Measurements from ENCODE around the gene SLC7A11. TPM values are rescaled to one million over a fixed set of nuclear protein-coding genes. Genes with fewer than 3 reads are reported as not detected.
A peak's percentile ranks its signal among the peaks of the same experiment; 100 is the strongest.
"Not testable (repeated sequence)": the region's sequence is repeated elsewhere in the genome, so short reads cannot be mapped to it uniquely, and the experiment has no call there.

Gene SLC7A11
- total RNA-seq, 1 experiment from 2014 or later, result 14.0 TPM

DNA sequence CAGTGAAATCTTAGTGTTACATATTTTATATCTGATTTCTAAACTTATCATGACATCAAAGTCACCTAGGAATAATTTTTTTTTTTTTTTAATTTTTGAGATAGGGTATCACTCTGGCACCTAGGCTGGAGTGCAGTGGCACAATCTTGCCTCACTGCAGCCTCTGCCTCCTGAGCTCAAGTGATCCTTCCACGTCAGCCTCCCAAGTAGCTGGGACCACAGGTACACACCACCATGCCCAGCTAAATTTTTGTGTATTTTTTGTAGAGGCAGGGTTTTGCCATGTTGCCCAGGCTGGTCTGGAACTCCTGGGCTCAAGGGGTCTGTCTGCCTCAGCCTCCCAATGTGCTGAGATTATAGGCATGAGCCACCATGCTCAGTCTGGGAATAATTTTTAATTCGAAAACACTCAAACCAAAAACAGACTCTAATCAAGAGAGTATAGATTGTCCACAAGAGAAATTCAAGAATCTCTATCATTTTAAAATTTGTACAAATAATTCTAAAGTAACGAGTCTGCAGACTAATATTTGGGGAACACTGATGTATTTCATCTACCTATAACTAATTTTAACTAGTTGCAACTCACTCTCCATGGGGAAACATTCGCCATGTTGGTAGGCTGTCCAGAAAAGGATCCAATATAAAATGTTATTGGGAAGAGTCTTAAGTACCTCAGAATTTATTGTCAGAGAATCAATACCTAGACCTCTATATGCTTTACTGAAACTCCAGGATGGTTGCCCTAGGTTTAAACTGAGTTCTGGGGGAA lies 3.4 kb downstream of the SLC7A11 start:
- H4K20me1 ChIP-seq (ENCODE audit: low read length), result no peaks in the 10 kb centered on the region
- H3K36me3 ChIP-seq (ENCODE audit: low read depth, low read length), result no peaks in the 10 kb centered on the region; the same call in 1 of the 2 replicates
- DNase-seq (no peak), ATAC-seq (no peak)
- H3K9me2 ChIP-seq (replicated peaks; ENCODE audit: low read length), result no peaks in the 10 kb centered on the region
- peaks cover 48% of the 10 kb centered on the region for H3K4me1 ChIP-seq (ENCODE audit: insufficient read depth, low read length)
- H3K27ac ChIP-seq (ENCODE audit: low read length), result peak overlapping the region; percentile 27; the same call in 1 of the 2 replicates
- TF ChIP-seq, protein P1, sequence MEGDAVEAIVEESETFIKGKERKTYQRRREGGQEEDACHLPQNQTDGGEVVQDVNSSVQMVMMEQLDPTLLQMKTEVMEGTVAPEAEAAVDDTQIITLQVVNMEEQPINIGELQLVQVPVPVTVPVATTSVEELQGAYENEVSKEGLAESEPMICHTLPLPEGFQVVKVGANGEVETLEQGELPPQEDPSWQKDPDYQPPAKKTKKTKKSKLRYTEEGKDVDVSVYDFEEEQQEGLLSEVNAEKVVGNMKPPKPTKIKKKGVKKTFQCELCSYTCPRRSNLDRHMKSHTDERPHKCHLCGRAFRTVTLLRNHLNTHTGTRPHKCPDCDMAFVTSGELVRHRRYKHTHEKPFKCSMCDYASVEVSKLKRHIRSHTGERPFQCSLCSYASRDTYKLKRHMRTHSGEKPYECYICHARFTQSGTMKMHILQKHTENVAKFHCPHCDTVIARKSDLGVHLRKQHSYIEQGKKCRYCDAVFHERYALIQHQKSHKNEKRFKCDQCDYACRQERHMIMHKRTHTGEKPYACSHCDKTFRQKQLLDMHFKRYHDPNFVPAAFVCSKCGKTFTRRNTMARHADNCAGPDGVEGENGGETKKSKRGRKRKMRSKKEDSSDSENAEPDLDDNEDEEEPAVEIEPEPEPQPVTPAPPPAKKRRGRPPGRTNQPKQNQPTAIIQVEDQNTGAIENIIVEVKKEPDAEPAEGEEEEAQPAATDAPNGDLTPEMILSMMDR (conservative IDR thresholded peaks at IDR 0.05; ENCODE audit: low read depth, low read length), result no peak
- TF ChIP-seq EZH2phosphoT487 (IDR thresholded peaks at IDR 0.05; ENCODE audit: borderline replicate concordance, low read length) (no peak), EZH2 (IDR thresholded peaks at IDR 0.05; ENCODE audit: low read length, unreplicated experiment) (no peak)
- ChIA-PET CTCF (no interaction called here), POLR2A (ENCODE audit: unreplicated experiment) (no interaction called here)
- BruUV-seq (replicated peaks), result no TSS peak
- no peaks in the 10 kb centered on the region for H3K27me3 ChIP-seq (ENCODE audit: low read length)
- no peak overlapping the region for H2AFZ ChIP-seq (ENCODE audit: low read length)
- peak overlapping the region; percentile 91 for H3K4me3 ChIP-seq (ENCODE audit: low read length)
- H3F3A ChIP-seq (ENCODE audit: low read length, unreplicated experiment), result no peaks in the 10 kb centered on the region
- intact Hi-C loops (cut with micrococcal nuclease), result loop anchor here (5.0 to 10.0 kb wide), 2 partner anchors 36 to 676 kb away; no protein-coding TSS in a partner anchor
- H3K4me2 ChIP-seq (ENCODE audit: low read length), result peak overlapping the region; percentile 96
- H3K9me3 ChIP-seq (ENCODE audit: low read length), result no peaks in the 10 kb centered on the region
- H3K9ac ChIP-seq (ENCODE audit: low read length), result 0 out of 2 replicates have a peak overlapping the region, but pooled peaks have one; percentile 89
- H3K79me2 ChIP-seq (ENCODE audit: low read length), result peaks cover 70% of the 10 kb centered on the region

DNA sequence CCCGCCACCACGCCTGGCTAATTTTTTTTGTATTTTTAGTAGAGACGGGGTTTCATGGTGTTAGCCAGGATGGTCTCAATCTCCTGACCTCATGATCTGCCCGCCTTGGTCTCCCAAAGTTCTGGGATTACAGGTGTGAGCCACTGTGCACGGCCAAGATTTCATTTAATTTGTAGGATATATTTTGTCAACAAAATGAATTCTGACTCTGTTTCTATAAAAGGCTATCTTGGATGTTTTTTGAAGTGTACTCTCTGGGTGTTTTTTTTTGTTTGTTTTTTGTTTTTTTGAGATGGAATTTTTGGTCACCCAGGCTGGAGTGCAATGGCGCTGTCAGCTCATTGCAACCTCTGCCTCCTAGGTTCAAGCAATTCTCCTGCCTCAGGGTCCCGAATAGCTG lies 5.0 kb downstream of the SLC7A11 start:
- not testable (repeated sequence) for BruUV-seq (replicated peaks); H3K36me3 ChIP-seq (ENCODE audit: low read depth, low read length)

DNA sequence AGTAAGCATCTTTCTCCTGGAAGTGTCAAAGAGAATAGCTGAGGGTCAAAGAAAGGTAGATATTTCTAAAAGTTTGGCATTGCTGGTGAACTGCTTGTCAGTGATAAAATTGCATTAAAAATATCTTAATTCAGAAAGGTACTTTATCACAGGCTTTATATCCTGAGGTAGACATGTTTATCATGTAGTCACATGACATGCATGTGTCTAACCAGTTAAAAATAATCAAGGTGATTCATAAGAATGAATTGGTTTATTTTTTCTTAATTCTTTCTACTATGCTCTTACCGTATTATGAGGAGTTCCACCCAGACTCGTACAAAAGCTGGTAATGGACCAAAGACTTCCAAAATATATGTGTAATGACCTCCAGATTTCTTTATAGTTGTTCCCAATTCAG lies 6.1 kb downstream of the SLC7A11 start:
- intact Hi-C loops (cut with micrococcal nuclease), result loop anchor here (5.0 to 10.0 kb wide), 2 partner anchors 34 to 679 kb away; no protein-coding TSS in a partner anchor
- ChIA-PET CTCF (no interaction called here), POLR2A (ENCODE audit: unreplicated experiment) (no interaction called here)
- Histone ChIP-seq H3K9ac (ENCODE audit: low read length) (peak overlapping the region; percentile 49), H3K36me3 (ENCODE audit: low read depth, low read length) (peaks cover 7% of the 10 kb centered on the region), H3K4me2 (ENCODE audit: low read length) (peak overlapping the region; percentile 59), H4K20me1 (ENCODE audit: low read length) (no peaks in the 10 kb centered on the region), H3K9me3 (ENCODE audit: low read length) (no peaks in the 10 kb centered on the region), H3K27ac (ENCODE audit: low read length) (peak overlapping the region; percentile 94), H3K4me3 (ENCODE audit: low read length) (peak overlapping the region; percentile 29; the same call in 1 of the 2 replicates), H3F3A (ENCODE audit: low read length, unreplicated experiment) (no peaks in the 10 kb centered on the region), H2AFZ (ENCODE audit: low read length) (no peak overlapping the region), H3K79me2 (ENCODE audit: low read length) (peaks cover 65% of the 10 kb centered on the region), H3K9me2 (replicated peaks; ENCODE audit: low read length) (no peaks in the 10 kb centered on the region), H3K4me1 (ENCODE audit: insufficient read depth, low read length) (peaks cover 42% of the 10 kb centered on the region), H3K27me3 (ENCODE audit: low read length) (no peaks in the 10 kb centered on the region)
- TF ChIP-seq EZH2 (IDR thresholded peaks at IDR 0.05; ENCODE audit: low read length, unreplicated experiment), result no peak
- TF ChIP-seq, protein P1 (conservative IDR thresholded peaks at IDR 0.05; ENCODE audit: low read depth, low read length), result no peak
- no peak for TF ChIP-seq EZH2phosphoT487 (IDR thresholded peaks at IDR 0.05; ENCODE audit: borderline replicate concordance, low read length)
- DNase-seq (no peak), ATAC-seq (peak; percentile 34)
- TSS peak; percentile 78 for BruUV-seq (replicated peaks)

More for the DNA sequence above, 5.0 kb downstream of the SLC7A11 start:
- CTCF ChIA-PET; DNase-seq; H3K9me2 ChIP-seq (replicated peaks; ENCODE audit: low read length); H3K27me3 ChIP-seq (ENCODE audit: low read length); H3K9ac ChIP-seq (ENCODE audit: low read length); H3K9me3 ChIP-seq (ENCODE audit: low read length); ATAC-seq; H2AFZ ChIP-seq (ENCODE audit: low read length); H3K4me2 ChIP-seq (ENCODE audit: low read length); H3F3A ChIP-seq (ENCODE audit: low read length, unreplicated experiment); H4K20me1 ChIP-seq (ENCODE audit: low read length); H3K4me3 ChIP-seq (ENCODE audit: low read length): not testable (repeated sequence)
- Histone ChIP-seq H3K79me2 (ENCODE audit: low read length) (peaks cover 75% of the 10 kb centered on the region), H3K4me1 (ENCODE audit: insufficient read depth, low read length) (peaks cover 42% of the 10 kb centered on the region), H3K27ac (ENCODE audit: low read length) (peak overlapping the region; percentile 94; the same call in 1 of the 2 replicates)
- intact Hi-C loops (cut with micrococcal nuclease), result loop anchor here (5.0 to 10.0 kb wide), 2 partner anchors 35 to 678 kb away; no protein-coding TSS in a partner anchor
- POLR2A ChIA-PET (ENCODE audit: unreplicated experiment), result interaction anchor here (0.7 kb wide), 1 partner anchor 154 kb away, joined by 7 read pairs; no protein-coding TSS in a partner anchor

Measured in PC-3 (cell line).